ENCODE data around the gene MED22. TPM values are rescaled to one million over a fixed set of nuclear protein-coding genes. Genes with fewer than 3 reads are reported as not detected.

The MED22 gene
- total RNA-seq, 2 donors from 2014 or later = 16.5 to 21.3 TPM

- TF ChIP-seq, protein P1, sequence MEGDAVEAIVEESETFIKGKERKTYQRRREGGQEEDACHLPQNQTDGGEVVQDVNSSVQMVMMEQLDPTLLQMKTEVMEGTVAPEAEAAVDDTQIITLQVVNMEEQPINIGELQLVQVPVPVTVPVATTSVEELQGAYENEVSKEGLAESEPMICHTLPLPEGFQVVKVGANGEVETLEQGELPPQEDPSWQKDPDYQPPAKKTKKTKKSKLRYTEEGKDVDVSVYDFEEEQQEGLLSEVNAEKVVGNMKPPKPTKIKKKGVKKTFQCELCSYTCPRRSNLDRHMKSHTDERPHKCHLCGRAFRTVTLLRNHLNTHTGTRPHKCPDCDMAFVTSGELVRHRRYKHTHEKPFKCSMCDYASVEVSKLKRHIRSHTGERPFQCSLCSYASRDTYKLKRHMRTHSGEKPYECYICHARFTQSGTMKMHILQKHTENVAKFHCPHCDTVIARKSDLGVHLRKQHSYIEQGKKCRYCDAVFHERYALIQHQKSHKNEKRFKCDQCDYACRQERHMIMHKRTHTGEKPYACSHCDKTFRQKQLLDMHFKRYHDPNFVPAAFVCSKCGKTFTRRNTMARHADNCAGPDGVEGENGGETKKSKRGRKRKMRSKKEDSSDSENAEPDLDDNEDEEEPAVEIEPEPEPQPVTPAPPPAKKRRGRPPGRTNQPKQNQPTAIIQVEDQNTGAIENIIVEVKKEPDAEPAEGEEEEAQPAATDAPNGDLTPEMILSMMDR (IDR thresholded peaks at IDR 0.05) = no peak
- intact Hi-C loops (cut with DNase I) = no loop called here
- Histone ChIP-seq H3K4me3 (no peak overlapping the region), H3K4me1 (no peaks in the 10 kb centered on the region), H3K9me3 (no peaks in the 10 kb centered on the region), H3K9ac (ENCODE audit: low read depth in 2 of 2, low read length in 2 of 2) (no peak overlapping the region), H3K36me3 (no peaks in the 10 kb centered on the region), H3K27me3 (no peaks in the 10 kb centered on the region), H3K27ac (no peak overlapping the region)
- DNase-seq = no peak
Observed at GRCh38 chr9:133390713-133391112, 42.8 kb upstream of the MED22 start.

DNA sequence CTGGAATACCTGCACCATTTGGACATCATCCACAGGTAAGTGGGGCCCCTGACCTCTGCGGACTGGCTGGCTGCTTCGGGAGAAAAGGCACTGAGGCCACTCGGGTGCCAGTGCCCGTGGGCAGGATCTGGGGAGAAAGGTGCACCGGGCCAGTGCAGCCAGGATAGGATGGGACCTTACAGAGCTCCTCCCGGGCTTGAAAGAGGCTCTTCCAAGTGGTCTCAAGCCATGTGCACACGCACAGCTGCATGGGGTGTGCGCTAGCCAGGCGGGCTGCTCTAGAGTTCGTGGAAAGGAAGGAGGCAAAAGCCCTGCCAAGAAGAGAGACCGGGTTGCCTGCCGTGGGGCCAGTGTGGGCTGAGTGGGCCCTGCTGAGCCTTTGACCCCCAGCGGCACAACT lies 41.6 kb upstream of the MED22 start:
- Histone ChIP-seq H3K4me3 (no peak overlapping the region), H3K9me3 (no peaks in the 10 kb centered on the region), H3K9ac (ENCODE audit: low read depth in 2 of 2, low read length in 2 of 2) (no peak overlapping the region), H3K36me3 (no peaks in the 10 kb centered on the region), H3K27me3 (no peaks in the 10 kb centered on the region), H3K4me1 (no peaks in the 10 kb centered on the region), H3K27ac (no peak overlapping the region)
- DNase-seq = no peak
- TF ChIP-seq, protein P1 (IDR thresholded peaks at IDR 0.05) = no peak
- intact Hi-C loops (cut with DNase I) = no loop called here

- H3K4me3 ChIP-seq = no peak overlapping the region
- TF ChIP-seq, protein P1 (IDR thresholded peaks at IDR 0.05) = no peak
- no peaks in the 10 kb centered on the region for H3K9me3 ChIP-seq
- DNase-seq = no peak
- no peaks in the 10 kb centered on the region for H3K4me1 ChIP-seq
- H3K27me3 ChIP-seq = no peaks in the 10 kb centered on the region
- no peak overlapping the region for H3K27ac ChIP-seq
- intact Hi-C loops (cut with DNase I) = no loop called here
- H3K36me3 ChIP-seq = no peaks in the 10 kb centered on the region
- no peak overlapping the region for H3K9ac ChIP-seq (ENCODE audit: low read depth in 2 of 2, low read length in 2 of 2)
Observed at GRCh38 chr9:133389025-133389557, 41.2 kb upstream of the MED22 start.

DNA sequence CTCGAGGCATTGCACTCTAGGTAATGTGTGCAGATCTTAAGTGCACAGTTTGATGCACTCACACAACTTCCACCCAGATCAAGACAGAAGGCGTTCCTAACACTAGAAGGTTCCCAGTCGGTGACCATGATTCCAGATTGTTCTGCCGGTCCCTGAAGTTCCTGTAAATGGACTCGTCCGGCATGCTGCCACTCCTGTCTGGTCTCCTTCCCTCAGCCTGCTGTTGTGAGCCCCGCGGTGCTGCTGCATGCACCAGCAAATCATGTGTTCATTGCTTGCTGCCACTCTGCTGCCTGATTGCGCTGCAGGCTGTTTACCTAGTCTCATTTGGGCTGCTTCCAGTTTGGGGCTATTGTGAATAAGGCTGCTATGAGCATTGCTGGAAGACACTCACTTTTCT lies 39.7 kb upstream of the MED22 start:
- no peaks in the 10 kb centered on the region for H3K36me3 ChIP-seq
- no peaks in the 10 kb centered on the region for H3K27me3 ChIP-seq
- H3K27ac ChIP-seq = no peak overlapping the region
- no peak overlapping the region for H3K4me3 ChIP-seq
- H3K4me1 ChIP-seq = no peaks in the 10 kb centered on the region
- intact Hi-C loops (cut with DNase I) = no loop called here
- TF ChIP-seq, protein P1 (IDR thresholded peaks at IDR 0.05) = no peak
- no peak for DNase-seq
- no peak overlapping the region for H3K9ac ChIP-seq (ENCODE audit: low read depth in 2 of 2, low read length in 2 of 2)
- H3K9me3 ChIP-seq = no peaks in the 10 kb centered on the region

DNA sequence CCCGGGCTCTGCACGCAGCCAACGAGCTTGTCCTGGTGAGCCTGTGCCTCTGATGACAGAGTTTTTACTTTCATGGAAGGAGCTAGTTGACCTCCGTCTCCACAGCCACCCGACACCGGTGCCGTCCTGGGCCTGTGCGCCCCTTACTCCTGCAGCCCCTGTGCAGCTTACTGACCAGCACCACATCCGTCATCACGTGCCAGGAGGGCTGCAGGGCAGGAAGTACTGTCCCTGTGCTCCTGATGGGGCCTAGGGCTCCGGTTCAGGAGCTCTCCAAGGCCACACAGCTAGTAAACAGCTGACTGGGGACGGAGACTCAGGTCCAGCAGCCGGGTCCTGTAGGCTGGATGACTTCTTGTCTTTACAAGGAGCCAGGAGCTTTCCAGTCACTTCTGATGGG lies 38.4 kb upstream of the MED22 start:
- H3K9ac ChIP-seq (ENCODE audit: low read depth in 2 of 2, low read length in 2 of 2) = no peak overlapping the region
- DNase-seq = no peak
- H3K9me3 ChIP-seq = no peaks in the 10 kb centered on the region
- H3K36me3 ChIP-seq = no peaks in the 10 kb centered on the region
- TF ChIP-seq, protein P1 (IDR thresholded peaks at IDR 0.05) = no peak
- no peaks in the 10 kb centered on the region for H3K4me1 ChIP-seq
- no peaks in the 10 kb centered on the region for H3K27me3 ChIP-seq
- H3K4me3 ChIP-seq = no peak overlapping the region
- no peak overlapping the region for H3K27ac ChIP-seq
- intact Hi-C loops (cut with DNase I) = no loop called here
